ENCODE results near the gene C11orf42.

C11orf42 gene

GRCh38 chr11:6205366-6205765 lies at the start of gene C11orf42:
Gene C11orf42 (plus strand): TSS chr11:6205557. CDS start chr11:6205616, 59 bp downstream.
- no peak for ATAC-seq

- no peak for ATAC-seq
Measured at GRCh38 chr11:6156628-6157359, 48.6 kb upstream of the C11orf42 start.

GRCh38 chr11:6170226-6170625 lies 35.1 kb upstream of the C11orf42 start, which contains the start of gene OR52B2:
Gene OR52B2 (minus strand): TSS chr11:6170326. CDS start chr11:6170326, 0 bp downstream.
- ATAC-seq, result no peak

- no peak for ATAC-seq
Measured at GRCh38 chr11:6175440-6175839, 29.9 kb upstream of the C11orf42 start.

- ATAC-seq, result no peak
Measured at GRCh38 chr11:6191742-6192141, 13.6 kb upstream of the C11orf42 start.

GRCh38 chr11:6194065-6194581 lies 11.2 kb upstream of the C11orf42 start:
- peak in 1 of 2 donors; percentile 34 for ATAC-seq

GRCh38 chr11:6196396-6196795 lies 9.0 kb upstream of the C11orf42 start:
- ATAC-seq, result peak in 1 of 2 donors; percentile 64

- ATAC-seq, result no peak
Measured at GRCh38 chr11:6197466-6198200, 7.7 kb upstream of the C11orf42 start.

GRCh38 chr11:6199174-6199810 lies 6.1 kb upstream of the C11orf42 start, which contains the start of gene OR52W1:
Gene OR52W1 (plus strand): TSS chr11:6199224. CDS start chr11:6199224, 0 bp downstream.
- no peak for ATAC-seq

GRCh38 chr11:6200975-6201374 lies 4.4 kb upstream of the C11orf42 start:
- ATAC-seq, result no peak

GRCh38 chr11:6201481-6201880 lies 3.9 kb upstream of the C11orf42 start:
- peak; percentile 57 to 58 for ATAC-seq

GRCh38 chr11:6202041-6202440 lies 3.3 kb upstream of the C11orf42 start:
- no peak for ATAC-seq

- no peak for ATAC-seq
Measured at GRCh38 chr11:6203327-6203726, 2.0 kb upstream of the C11orf42 start.

- ATAC-seq, result no peak
Measured at GRCh38 chr11:6204706-6205105, 651 bp upstream of the C11orf42 start.

- no peak for ATAC-seq
Measured at GRCh38 chr11:6206456-6207180, 1.3 kb downstream of the C11orf42 start.

- ATAC-seq, result no peak
Measured at GRCh38 chr11:6209801-6210200, 4.4 kb downstream of the C11orf42 start.

GRCh38 chr11:6210274-6210955 lies 5.1 kb downstream of the C11orf42 start:
- ATAC-seq, result no peak

- ATAC-seq, result no peak
Measured at GRCh38 chr11:6214530-6214929, 9.2 kb downstream of the C11orf42 start.

GRCh38 chr11:6216501-6216900 lies 11.1 kb downstream of the C11orf42 start:
- ATAC-seq, result no peak

- no peak for ATAC-seq
Measured at GRCh38 chr11:6217722-6218121, 12.4 kb downstream of the C11orf42 start.

GRCh38 chr11:6219359-6219758 lies 14.0 kb downstream of the C11orf42 start:
- no peak for ATAC-seq

- no peak for ATAC-seq
Measured at GRCh38 chr11:6223854-6224253, 18.5 kb downstream of the C11orf42 start.
